D721Med (cell line): ENCODE data around the gene LZTS2.

ENCODE experiments used
- DNase-seq: peaks from one replicate; pipeline ENCODE4 v3.0.0; 2011; ENCODE audit warnings: low spot score; ENCODE audit not compliant: insufficient read length
- FAIRE-seq: peaks from 2 replicates; lab custom pipeline; 2011; peaks lifted over from hg19 to GRCh38; lab: Jason Lieb, UNC
- TF ChIP-seq, protein P1 (sequence below): IDR thresholded peaks from 2 replicates; pipeline ENCODE4 v1.5.1; 2012; ENCODE audit warnings: mild to moderate bottlenecking, control low read depth; ENCODE audit not compliant: insufficient read depth; ENCODE audit errors: missing control alignments

Gene LZTS2

DNA sequence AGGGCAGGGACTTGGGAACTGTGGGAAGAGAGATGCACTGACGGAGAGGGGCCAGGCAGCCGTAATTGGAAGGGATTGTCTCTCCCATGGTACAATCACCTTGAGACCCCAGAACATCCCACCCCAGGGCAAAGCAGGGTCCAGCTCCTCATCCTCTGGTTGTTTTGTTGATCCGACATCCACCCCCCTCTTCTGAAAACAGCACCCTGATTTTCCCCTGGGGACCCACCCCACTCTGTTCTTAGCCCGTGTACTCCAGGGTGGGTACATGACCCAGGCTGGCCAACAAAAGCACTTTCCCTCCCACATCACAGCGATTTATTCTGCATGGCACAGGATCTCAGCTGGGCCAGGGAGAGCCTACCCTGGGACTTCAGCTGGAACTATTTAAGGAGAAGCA lies 17.2 kb downstream of the LZTS2 start:
- DNase-seq (no peak), FAIRE-seq (no peak)
- TF ChIP-seq, protein P1, sequence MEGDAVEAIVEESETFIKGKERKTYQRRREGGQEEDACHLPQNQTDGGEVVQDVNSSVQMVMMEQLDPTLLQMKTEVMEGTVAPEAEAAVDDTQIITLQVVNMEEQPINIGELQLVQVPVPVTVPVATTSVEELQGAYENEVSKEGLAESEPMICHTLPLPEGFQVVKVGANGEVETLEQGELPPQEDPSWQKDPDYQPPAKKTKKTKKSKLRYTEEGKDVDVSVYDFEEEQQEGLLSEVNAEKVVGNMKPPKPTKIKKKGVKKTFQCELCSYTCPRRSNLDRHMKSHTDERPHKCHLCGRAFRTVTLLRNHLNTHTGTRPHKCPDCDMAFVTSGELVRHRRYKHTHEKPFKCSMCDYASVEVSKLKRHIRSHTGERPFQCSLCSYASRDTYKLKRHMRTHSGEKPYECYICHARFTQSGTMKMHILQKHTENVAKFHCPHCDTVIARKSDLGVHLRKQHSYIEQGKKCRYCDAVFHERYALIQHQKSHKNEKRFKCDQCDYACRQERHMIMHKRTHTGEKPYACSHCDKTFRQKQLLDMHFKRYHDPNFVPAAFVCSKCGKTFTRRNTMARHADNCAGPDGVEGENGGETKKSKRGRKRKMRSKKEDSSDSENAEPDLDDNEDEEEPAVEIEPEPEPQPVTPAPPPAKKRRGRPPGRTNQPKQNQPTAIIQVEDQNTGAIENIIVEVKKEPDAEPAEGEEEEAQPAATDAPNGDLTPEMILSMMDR = no peak

DNA sequence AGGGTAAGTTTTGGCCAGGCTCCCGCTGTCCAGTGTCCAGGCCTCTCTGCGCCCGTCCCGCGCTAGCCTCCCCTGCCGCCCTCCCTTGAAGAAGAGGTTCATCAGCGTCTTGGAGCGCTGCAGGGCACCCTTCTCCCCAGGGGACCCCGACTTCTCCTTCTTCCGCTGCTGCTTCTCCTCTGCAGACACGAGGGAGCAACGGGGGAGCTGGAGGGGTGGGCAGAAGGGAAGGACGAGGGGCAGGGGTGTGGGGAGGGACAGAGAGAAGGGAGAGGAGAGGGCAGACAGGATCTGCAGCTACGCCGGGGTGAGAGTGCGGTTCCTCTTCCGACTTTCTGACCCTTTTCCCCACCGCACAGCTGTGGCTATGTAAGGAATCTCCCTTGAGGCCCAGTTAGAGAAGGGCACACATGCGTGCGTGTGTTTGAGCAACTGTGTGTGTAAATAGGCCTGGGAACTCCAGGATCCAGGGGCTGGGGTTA lies 18.6 kb downstream of the LZTS2 start:
- FAIRE-seq (no peak), DNase-seq (no peak)
- TF ChIP-seq, protein P1 = no peak

DNA sequence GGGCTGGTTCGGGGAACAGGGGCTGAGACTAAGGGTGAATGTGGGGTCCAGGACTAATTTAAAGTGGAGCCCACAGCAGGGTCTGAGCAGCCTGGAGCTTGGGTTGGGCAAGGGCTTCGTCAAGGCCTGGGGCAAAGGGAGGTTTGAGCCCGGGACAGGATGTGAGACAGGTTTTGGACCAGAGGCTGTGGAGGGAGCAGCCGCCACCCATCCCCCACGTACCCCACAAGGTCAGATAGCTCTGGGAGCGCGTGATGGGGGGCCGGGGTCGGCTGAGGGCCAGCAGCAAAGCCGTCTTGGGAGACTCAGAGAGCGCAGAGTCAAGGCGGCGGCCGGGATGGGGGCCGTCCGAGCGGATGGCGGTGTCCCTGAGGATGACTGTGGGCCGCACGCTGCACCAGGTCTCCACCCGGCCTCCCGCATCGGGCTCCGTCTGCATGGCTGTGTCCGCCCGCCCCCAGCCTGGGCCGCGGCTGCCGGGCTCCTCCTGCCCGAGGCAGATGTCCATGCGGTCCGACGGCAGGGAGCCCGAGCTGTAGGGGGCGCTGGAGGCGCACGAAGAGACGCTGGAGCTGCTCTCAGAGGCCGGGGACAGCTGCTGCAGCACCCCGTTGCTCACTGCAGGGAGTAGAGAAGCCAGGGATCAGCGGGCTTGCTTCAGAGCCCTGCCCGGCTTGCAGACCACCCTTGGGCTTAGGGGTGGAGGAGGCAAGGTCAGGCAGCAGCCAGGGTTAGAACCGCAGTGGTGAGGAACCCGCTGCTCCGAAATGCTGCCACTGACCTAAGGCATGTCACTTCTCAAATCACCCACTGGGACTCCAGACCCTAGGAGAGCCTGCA lies 19.2 kb downstream of the LZTS2 start:
- TF ChIP-seq, protein P1 = peak; percentile 75
- FAIRE-seq = no peak
- peak; percentile 98 for DNase-seq

DNA sequence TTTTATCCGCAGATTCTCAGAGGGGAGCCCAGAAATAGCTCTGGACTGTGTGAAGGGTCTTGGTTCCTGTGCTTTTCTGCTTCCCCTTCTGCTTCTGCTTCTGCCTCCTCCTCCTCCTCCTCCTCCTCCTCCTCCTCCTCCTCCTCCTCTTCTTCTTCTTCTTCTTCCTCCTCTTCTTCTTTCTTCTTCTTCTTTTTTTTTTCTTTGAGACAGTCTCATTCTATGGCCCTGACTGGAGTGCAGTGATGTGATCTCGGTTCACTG lies 19.8 kb downstream of the LZTS2 start:
- TF ChIP-seq, protein P1 = no peak
- DNase-seq = no peak
- no peak for FAIRE-seq

DNA sequence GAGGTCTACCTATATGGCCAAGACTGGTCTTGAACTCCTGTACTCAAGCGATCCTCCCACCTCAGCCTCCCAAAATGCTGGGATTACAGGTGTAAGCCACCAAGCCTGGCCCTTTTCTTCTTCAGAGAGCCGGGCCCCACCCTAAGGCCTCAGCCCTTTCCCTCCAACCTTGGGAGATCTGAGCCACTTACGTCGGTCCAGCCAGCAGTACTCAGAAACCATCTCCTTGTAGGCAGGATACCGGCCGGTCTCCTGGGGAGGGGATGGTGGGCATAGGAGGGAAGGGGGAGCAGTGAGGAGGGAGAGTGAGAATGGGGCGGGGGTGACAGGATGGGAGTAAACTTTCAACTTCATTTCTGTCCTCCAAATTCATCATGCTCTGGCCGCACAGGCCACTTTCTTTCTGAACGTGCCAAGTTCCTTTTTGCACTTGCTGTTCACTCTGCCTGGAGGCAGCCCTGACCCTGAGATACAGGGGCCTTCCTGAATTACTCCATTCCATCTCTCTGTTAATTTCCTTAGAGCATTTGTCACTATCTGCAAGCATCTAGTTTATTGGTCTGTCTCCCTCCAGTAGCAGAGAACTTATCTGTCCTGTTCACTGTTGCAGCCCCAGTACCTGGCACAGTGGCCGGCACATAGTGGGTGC lies 20.9 kb downstream of the LZTS2 start:
- TF ChIP-seq, protein P1 = no peak
- DNase-seq = no peak

DNA sequence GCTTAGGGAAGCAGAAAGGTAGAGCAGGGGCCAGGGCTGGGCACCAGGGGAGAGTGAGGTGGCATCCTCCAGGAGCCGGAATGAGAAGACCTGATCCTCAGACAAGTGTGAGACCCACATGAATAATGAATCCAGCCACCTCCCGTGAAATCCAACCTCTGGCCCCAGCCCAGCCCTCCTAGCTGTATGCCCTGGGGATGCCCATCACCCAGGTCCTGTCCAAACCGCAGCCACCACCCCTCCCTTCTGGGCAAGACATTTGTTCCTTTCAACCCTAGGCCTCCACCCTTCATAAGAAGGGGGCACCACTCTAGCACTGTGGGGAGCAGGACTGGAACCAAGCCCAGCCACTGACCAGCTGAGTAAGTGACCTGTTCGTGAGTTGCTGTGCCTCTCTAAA lies 21.6 kb downstream of the LZTS2 start:
- DNase-seq = no peak
- FAIRE-seq = no peak
- TF ChIP-seq, protein P1 = no peak

More for the DNA sequence above, 20.9 kb downstream of the LZTS2 start:
- no peak for FAIRE-seq
